NCI-H146 (cell line): Measurements from ENCODE around the gene ZNF578.
"Not testable (repeated sequence)": the region's sequence is repeated elsewhere in the genome, so short reads cannot be mapped to it uniquely, and the experiment has no call there.

ENCODE experiments used
- DNase-seq: peaks from one replicate; lab custom pipeline; 2025; lab: John Stamatoyannopoulos, UW

ZNF578 gene

GRCh38 chr19:52558732-52559445 lies 105.5 kb downstream of the ZNF578 start:
- not testable (repeated sequence) for DNase-seq

GRCh38 chr19:52561611-52562010 lies 108.3 kb downstream of the ZNF578 start:
- DNase-seq: not testable (repeated sequence)
